ENCODE results near the gene ABLIM1. TPM values are rescaled to one million over a fixed set of nuclear protein-coding genes. Genes with fewer than 3 reads are reported as not detected.

Gene ABLIM1
- total and polyA plus RNA-seq, 8 donors, result 52.7 to 195 (median 65.5) TPM

DNA sequence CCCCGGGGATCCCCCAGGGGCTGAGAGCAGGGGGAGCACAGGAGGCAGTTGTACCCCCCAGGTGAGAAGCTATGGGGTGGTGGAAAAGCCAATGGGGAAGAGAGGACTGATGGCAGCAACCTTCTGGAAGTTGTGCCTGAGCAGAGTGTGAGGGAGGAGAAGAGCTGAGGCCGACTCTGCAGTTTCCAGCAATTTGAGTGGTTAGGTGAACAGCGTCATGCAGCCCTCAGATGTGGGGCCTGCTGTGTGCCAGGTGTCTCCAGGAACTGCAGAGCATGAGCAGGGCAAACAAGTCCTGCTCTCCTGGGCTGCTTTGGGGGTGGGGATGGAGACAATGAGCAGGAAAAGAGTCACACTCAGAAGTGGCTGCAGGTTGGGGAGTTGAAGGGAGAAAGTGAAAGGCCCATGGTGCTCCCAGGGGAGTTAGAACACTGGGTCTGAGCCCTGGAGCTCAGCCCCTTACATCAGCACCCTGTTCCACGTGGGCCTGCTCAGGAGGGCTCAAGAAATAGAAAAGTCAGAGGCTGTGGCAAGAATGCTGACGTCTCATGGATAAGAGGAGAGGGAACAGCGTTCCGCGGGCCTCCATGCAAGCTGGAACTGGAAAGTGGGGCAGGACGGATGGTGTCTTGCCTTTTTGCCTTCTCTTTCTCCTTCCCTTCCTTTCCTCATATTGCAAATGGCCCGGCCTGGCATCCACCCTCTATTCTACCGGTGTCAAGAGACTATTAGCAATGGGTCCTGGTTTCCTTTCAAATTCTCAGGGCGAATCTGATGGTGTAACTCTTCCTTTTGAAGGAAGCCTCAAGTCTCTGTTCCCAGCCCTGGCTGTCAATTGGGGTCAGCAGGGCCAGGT lies 249.7 kb downstream of the ABLIM1 start:
- Histone ChIP-seq H3K4me1 (peaks cover 13 to 19% of the 10 kb centered on the region in 2 donors), H3K36me3 (no peaks in the 10 kb centered on the region), H3K4me3 (no peak overlapping the region), H3K27me3 (peaks cover 10 to 30% of the 10 kb centered on the region in 2 donors), H3K9me3 (no peaks in the 10 kb centered on the region), H3K27ac (no peak overlapping the region)
- TF ChIP-seq, protein P1, sequence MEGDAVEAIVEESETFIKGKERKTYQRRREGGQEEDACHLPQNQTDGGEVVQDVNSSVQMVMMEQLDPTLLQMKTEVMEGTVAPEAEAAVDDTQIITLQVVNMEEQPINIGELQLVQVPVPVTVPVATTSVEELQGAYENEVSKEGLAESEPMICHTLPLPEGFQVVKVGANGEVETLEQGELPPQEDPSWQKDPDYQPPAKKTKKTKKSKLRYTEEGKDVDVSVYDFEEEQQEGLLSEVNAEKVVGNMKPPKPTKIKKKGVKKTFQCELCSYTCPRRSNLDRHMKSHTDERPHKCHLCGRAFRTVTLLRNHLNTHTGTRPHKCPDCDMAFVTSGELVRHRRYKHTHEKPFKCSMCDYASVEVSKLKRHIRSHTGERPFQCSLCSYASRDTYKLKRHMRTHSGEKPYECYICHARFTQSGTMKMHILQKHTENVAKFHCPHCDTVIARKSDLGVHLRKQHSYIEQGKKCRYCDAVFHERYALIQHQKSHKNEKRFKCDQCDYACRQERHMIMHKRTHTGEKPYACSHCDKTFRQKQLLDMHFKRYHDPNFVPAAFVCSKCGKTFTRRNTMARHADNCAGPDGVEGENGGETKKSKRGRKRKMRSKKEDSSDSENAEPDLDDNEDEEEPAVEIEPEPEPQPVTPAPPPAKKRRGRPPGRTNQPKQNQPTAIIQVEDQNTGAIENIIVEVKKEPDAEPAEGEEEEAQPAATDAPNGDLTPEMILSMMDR (IDR thresholded peaks at IDR 0.05), result no peak
- DNase-seq (no peak), ATAC-seq (no peak)
- intact Hi-C loops (cut with DNase I), result no loop called here

GRCh38 chr10:114406455-114406854 lies 251.6 kb downstream of the ABLIM1 start:
- H3K4me1 ChIP-seq, result peaks cover 5 to 11% of the 10 kb centered on the region in 2 donors
- peaks cover 16 to 48% of the 10 kb centered on the region in 2 donors for H3K27me3 ChIP-seq
- ATAC-seq (no peak), DNase-seq (no peak)
- H3K9me3 ChIP-seq, result no peaks in the 10 kb centered on the region
- no peaks in the 10 kb centered on the region for H3K36me3 ChIP-seq
- no peak overlapping the region for H3K4me3 ChIP-seq
- TF ChIP-seq, protein P1 (IDR thresholded peaks at IDR 0.05), result no peak
- intact Hi-C loops (cut with DNase I), result no loop called here
- H3K27ac ChIP-seq, result no peak overlapping the region

DNA sequence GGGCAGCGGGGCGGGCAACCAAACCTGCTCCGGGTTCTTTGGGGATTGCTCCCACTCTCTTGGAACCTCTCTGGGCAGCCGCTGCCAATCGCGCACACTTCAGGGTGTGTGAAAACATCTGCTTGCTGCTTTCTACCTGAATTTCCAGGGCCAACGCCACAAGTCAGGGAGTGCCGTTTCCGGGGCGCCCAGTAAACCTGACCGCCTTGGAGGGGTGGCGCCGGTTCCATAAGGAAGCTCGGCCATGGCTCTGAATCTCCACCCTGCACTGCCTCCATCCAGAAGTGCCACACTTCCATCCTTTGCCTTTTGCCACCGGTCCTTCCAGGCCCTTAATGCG lies 253.1 kb downstream of the ABLIM1 start:
- Histone ChIP-seq H3K27ac (no peak overlapping the region), H3K4me3 (peak overlapping the region in 1 of 2 donors; percentile 33), H3K27me3 (peaks cover 16 to 52% of the 10 kb centered on the region in 2 donors), H3K36me3 (no peaks in the 10 kb centered on the region), H3K4me1 (peaks cover 5 to 11% of the 10 kb centered on the region in 2 donors), H3K9me3 (no peaks in the 10 kb centered on the region)
- intact Hi-C loops (cut with DNase I), result no loop called here
- TF ChIP-seq, protein P1 (IDR thresholded peaks at IDR 0.05), result no peak
- ATAC-seq (peak; percentile 8), DNase-seq (no peak)

DNA sequence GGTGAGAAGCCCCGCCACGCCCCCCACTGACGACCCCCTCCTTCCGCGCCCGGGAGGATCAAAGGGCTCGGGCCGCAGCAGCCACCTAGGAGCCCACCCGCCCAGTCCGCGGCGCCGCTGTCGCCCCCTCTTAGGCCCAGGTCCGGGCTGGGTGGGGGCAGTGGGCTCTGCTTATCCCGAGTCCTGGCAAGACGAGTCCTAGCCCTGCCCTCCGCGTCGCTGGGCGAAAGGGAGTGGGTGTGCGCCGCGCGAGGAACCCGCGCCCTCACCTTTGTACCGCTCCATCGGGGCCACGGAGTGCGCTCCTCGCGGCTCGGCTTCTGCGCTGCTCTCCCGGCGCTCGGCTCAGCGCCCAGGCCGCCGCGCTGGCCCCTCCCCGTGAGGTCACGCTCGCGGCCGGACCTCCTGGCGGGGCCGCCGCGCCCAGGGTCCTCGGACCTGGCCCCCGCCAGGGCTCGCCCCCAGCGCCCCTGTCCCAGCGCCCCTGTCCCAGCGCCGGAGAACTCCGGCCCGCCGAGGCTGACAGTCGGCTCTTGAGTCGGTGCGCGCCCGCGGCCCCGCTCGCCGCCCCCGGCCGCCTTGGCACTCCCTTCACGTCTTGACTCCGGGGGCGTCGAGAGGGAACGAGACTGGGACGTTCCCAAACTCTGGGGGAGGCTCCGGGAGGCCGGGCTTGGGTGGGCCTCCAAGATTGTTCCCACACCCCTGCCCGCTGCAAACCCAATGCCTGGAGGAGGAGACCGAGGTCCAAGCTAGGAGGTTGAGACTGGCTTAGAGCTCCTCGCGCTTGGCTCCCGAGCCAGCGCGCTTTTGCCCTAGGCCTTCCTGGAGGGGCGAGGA lies 253.7 kb downstream of the ABLIM1 start, which contains the start of gene AFAP1L2:
TSS of gene AFAP1L2 (minus strand) at position 332 of the 840 bp plus-strand sequence. CDS start at position 285, 47 bp downstream.
- ATAC-seq (peak; percentile 88), DNase-seq (peak in 2 of 4 donors; percentile 65 to 77)
- no peaks in the 10 kb centered on the region for H3K9me3 ChIP-seq
- H3K4me3 ChIP-seq, result peak within 1 kb of the TSS; percentile 33 to 37
- peaks cover 16 to 56% of the 10 kb centered on the region in 2 donors for H3K27me3 ChIP-seq
- TF ChIP-seq, protein P1 (IDR thresholded peaks at IDR 0.05), result no peak
- no peak within 1 kb of the TSS for H3K27ac ChIP-seq
- H3K36me3 ChIP-seq, result no peaks in the 10 kb centered on the region
- H3K4me1 ChIP-seq, result peaks cover 5 to 11% of the 10 kb centered on the region in 2 donors
- intact Hi-C loops (cut with DNase I), result no loop called here

Data from left lung (tissue), 10 donors.